H1 (cell line): Measurements from ENCODE around the gene TRAPPC2. TPM values are rescaled to one million over a fixed set of nuclear protein-coding genes. Genes with fewer than 3 reads are reported as not detected.

Experiments used
- CTCF ChIA-PET: fragments of 300-600 bp; sonication (Branson Sonifier 250); formaldehyde crosslinking; loops from one replicate; lab custom pipeline; 2021; ENCODE audit not compliant: partially characterized antibody; lab: Charles Lee
- POLR2A ChIA-PET: fragments of 300-600 bp; sonication (Branson Sonifier 250); formaldehyde crosslinking; loops from one replicate; lab custom pipeline; 2021; ENCODE audit warnings: inconsistent platforms; ENCODE audit not compliant: partially characterized antibody; lab: Charles Lee
- DNase-seq, 2 experiments: peaks; one replicate each; pipeline versions ENCODE4 v3.0.0 to v3.0.0-alpha.2; 2010 to 2022; ENCODE audit warnings: low spot score in 2 of 2, low read depth in 1 of 2, mixed read lengths in 1 of 2
- FAIRE-seq: peaks from 2 replicates; lab custom pipeline; 2011; peaks lifted over from hg19 to GRCh38; lab: Jason Lieb, UNC
- H2AFZ ChIP-seq: 2 replicates; pipeline ENCODE4 v1.8.1; 2012; ENCODE audit warnings: low read length, inconsistent platforms
- H2AK5ac ChIP-seq: 2 replicates; pipeline ENCODE4 v1.6.1; 2013; ENCODE audit warnings: low read depth, low read length
- H2BK120ac ChIP-seq: replicated peaks from 2 replicates; pipeline ENCODE3; 2013; ENCODE audit warnings: low read depth, low read length, inconsistent platforms
- H2BK12ac ChIP-seq: 2 replicates; pipeline ENCODE4 v1.6.1; 2013; ENCODE audit warnings: low read depth, low read length
- H2BK15ac ChIP-seq: 2 replicates; pipeline ENCODE4 v1.6.1; 2013; ENCODE audit warnings: low read length
- H2BK20ac ChIP-seq: 2 replicates; pipeline ENCODE4 v1.6.1; 2013; ENCODE audit warnings: low read length
- H2BK5ac ChIP-seq: 2 replicates; pipeline ENCODE4 v1.6.1; 2013; ENCODE audit warnings: low read depth, low read length
- H3K14ac ChIP-seq: 2 replicates; pipeline ENCODE4 v1.6.1; 2013; ENCODE audit warnings: inconsistent platforms; ENCODE audit not compliant: insufficient read length
- H3K18ac ChIP-seq: 2 replicates; pipeline ENCODE4 v1.6.1; 2013; ENCODE audit warnings: low read length; ENCODE audit errors: extremely low read depth
- H3K23ac ChIP-seq: 2 replicates; pipeline ENCODE4 v1.6.1; 2013; ENCODE audit warnings: inconsistent platforms; ENCODE audit not compliant: insufficient read length
- H3K23me2 ChIP-seq: 2 replicates; pipeline ENCODE4 v1.6.1; 2013; ENCODE audit warnings: low read depth, low read length
- H3K27ac ChIP-seq: 2 replicates; pipeline ENCODE4 v1.6.1; 2011; ENCODE audit warnings: low read depth, low read length, inconsistent platforms
- H3K27me3 ChIP-seq, 4 experiments: replicated peaks in 1 of 4; 1 replicate in 1 of 4; 2 replicates in 3 of 4; pipeline versions ENCODE4 v1.6.1 to v1.8.1; 2011 to 2013; ENCODE audit warnings: low read length in 3 of 4, mild to moderate bottlenecking in 3 of 4, inconsistent platforms in 2 of 4, mixed read lengths in 2 of 4, moderate library complexity in 1 of 4; ENCODE audit not compliant: control insufficient read depth in 3 of 4, insufficient read depth in 3 of 4; ENCODE audit errors: extremely low read depth in 1 of 4
- H3K36me3 ChIP-seq, 4 experiments: 2 replicates each; pipeline versions ENCODE4 v1.6.1 to v1.8.1; 2011 to 2013; ENCODE audit warnings: mild to moderate bottlenecking in 4 of 4, low read length in 3 of 4, moderate library complexity in 2 of 4, control low read depth in 1 of 4, inconsistent platforms in 1 of 4; ENCODE audit not compliant: insufficient read depth in 4 of 4, control insufficient read depth in 2 of 4
- H3K4ac ChIP-seq: replicated peaks from 2 replicates; pipeline ENCODE3; 2013; ENCODE audit warnings: low read length, low read depth, mixed read lengths, inconsistent platforms; ENCODE audit not compliant: insufficient read length
- H3K4me1 ChIP-seq, 4 experiments: replicated peaks in 1 of 4; 1 replicate in 1 of 4; 2 replicates in 3 of 4; pipeline versions ENCODE4 v1.6.1 to v1.8.1; 2011 to 2013; ENCODE audit warnings: low read length in 3 of 4, inconsistent platforms in 2 of 4, mixed read lengths in 1 of 4; ENCODE audit not compliant: insufficient read depth in 4 of 4, control insufficient read depth in 3 of 4
- H3K4me2 ChIP-seq, 2 experiments: 2 replicates each; pipeline versions ENCODE4 v1.6.1 to v1.8.1; 2011 to 2013; ENCODE audit warnings: low read depth in 2 of 2, low read length in 2 of 2, control low read depth in 1 of 2, inconsistent platforms in 1 of 2, mild to moderate bottlenecking in 1 of 2; ENCODE audit not compliant: insufficient read depth in 1 of 2
- H3K4me3 ChIP-seq, 4 experiments: fragments of 200-600, 300-600 bp in 1 of 4; sonication (generic), shearing (Covaris generic), sonication (Bioruptor Twin) in 1 of 4; 2 replicates each; pipeline versions ENCODE4 v1.5.1 to v1.8.1; 2011 to 2016; ENCODE audit warnings: low read length in 4 of 4, low read depth in 3 of 4, control low read depth in 2 of 4, inconsistent platforms in 2 of 4, mild to moderate bottlenecking in 2 of 4, mixed read lengths in 1 of 4, moderate library complexity in 1 of 4; ENCODE audit not compliant: insufficient read depth in 2 of 4; ENCODE audit errors: extremely low read depth in 1 of 4
- H3K56ac ChIP-seq: replicated peaks from 2 replicates; pipeline ENCODE3; 2013; ENCODE audit warnings: low read depth, mild to moderate bottlenecking, mixed read lengths, low read length, inconsistent platforms; ENCODE audit not compliant: insufficient read length
- H3K79me1 ChIP-seq: 2 replicates; pipeline ENCODE4 v1.6.1; 2013; ENCODE audit warnings: low read depth, low read length, control low read depth
- H3K79me2 ChIP-seq, 2 experiments: 2 replicates each; pipeline versions ENCODE4 v1.6.1 to v1.8.1; 2012 to 2013; ENCODE audit warnings: low read length in 2 of 2, mild to moderate bottlenecking in 2 of 2, inconsistent platforms in 1 of 2; ENCODE audit not compliant: insufficient read depth in 2 of 2, control insufficient read depth in 1 of 2
- H3K9ac ChIP-seq, 4 experiments: replicated peaks in 1 of 4; 1 replicate in 1 of 4; 2 replicates in 3 of 4; pipeline versions ENCODE4 v1.6.1 to v1.8.1; 2011 to 2013; ENCODE audit warnings: low read depth in 3 of 4, low read length in 3 of 4, control low read depth in 2 of 4, mild to moderate bottlenecking in 2 of 4, moderate library complexity in 2 of 4, inconsistent platforms in 1 of 4; ENCODE audit errors: extremely low read depth in 1 of 4
- H3K9me3 ChIP-seq, 2 experiments: 2 replicates each; pipeline versions ENCODE4 v1.6.1 to v1.8.1; 2012 to 2013; ENCODE audit warnings: mild to moderate bottlenecking in 2 of 2, moderate library complexity in 2 of 2, control low read depth in 1 of 2, inconsistent platforms in 1 of 2, low read depth in 1 of 2, low read length in 1 of 2, mixed read lengths in 1 of 2; ENCODE audit not compliant: insufficient read depth in 2 of 2
- H4K20me1 ChIP-seq, 2 experiments: replicated peaks in 1 of 2; 2 replicates each; pipeline versions ENCODE3 to v1.8.1; 2011 to 2013; ENCODE audit warnings: inconsistent platforms in 2 of 2, low read length in 2 of 2, mild to moderate bottlenecking in 1 of 2; ENCODE audit not compliant: insufficient read depth in 2 of 2, control insufficient read depth in 1 of 2
- H4K5ac ChIP-seq: 2 replicates; pipeline ENCODE4 v1.6.1; 2013; ENCODE audit warnings: low read length, low read depth, mixed read lengths, inconsistent platforms; ENCODE audit not compliant: insufficient read length
- H4K8ac ChIP-seq: 2 replicates; pipeline ENCODE4 v1.8.0; 2013; ENCODE audit warnings: mild to moderate bottlenecking, moderate library complexity, low read length, inconsistent platforms; ENCODE audit not compliant: insufficient read depth; ENCODE audit errors: extremely low read depth
- H4K91ac ChIP-seq: replicated peaks from 2 replicates; pipeline ENCODE3; 2013; ENCODE audit warnings: low read length, mixed read lengths, inconsistent platforms; ENCODE audit not compliant: insufficient read length
- HDAC2 ChIP-seq, 2 experiments: fragments of 300-600 bp in 1 of 2; sonication (generic) in 1 of 2; IDR thresholded peaks; 2 replicates each; pipeline ENCODE4 v1.6.1; 2011 to 2012; ENCODE audit warnings: low read depth in 2 of 2, low read length in 2 of 2, mild to moderate bottlenecking in 2 of 2, moderate library complexity in 2 of 2, borderline replicate concordance in 1 of 2, inconsistent platforms in 1 of 2
- POU5F1 ChIP-seq: IDR thresholded peaks from 2 replicates; pipeline ENCODE4 v1.6.1; 2011; ENCODE audit warnings: low read depth, mild to moderate bottlenecking, low read length, moderate library complexity
- WGBS, 2 experiments: shearing (Covaris generic) in 1 of 2; methylation state at CpG; one replicate each; pipeline versions ENCODE4 v1.1.6 to v1.1.7; 2013 to 2015; ENCODE audit warnings: low lambda C conversion rate in 2 of 2, mixed read lengths in 2 of 2, inconsistent platforms in 1 of 2, low coverage in 1 of 2, missing lambda C conversion rate in 1 of 2; ENCODE audit not compliant: insufficient replicate concordance in 2 of 2, insufficient coverage in 1 of 2, insufficient read length in 1 of 2; ENCODE audit errors: extremely low coverage in 1 of 2, missing lambda C conversion rate in 1 of 2; 5-methylcytosine and 5-hydroxymethylcytosine counted together
- polyA plus RNA-seq, 7 experiments: library from polyadenylated mRNA; depleted of rRNA in 3 of 7; stranded (reverse) in 5 of 7; unstranded in 2 of 7; fragments of >200 nt in 5 of 7; fragments of 200-250 nt in 2 of 7; gene quantifications; 1 replicate in 5 of 7; 2 replicates in 1 of 7; 4 replicates in 1 of 7; pipeline versions ENCODE4 v1.2.1 to v1.2.3, GENCODE V29; 2011 to 2013; ENCODE audit warnings: missing spikeins in 2 of 7, mixed read lengths in 2 of 7
- total RNA-seq: library from RNA; stranded (reverse); fragmentation: NEBNext Ultra II Directional; extraction: Animal tissue kit (Norgen Biotek cat#: 25700); gene quantifications from 2 replicates; pipeline ENCODE4 v1.2.1, GENCODE V29; 2021

TRAPPC2 gene
- total and polyA plus RNA-seq, 2 of the 8 experiments (the other 6 are each of a cell fraction or from before 2014, with no cell fraction given): 6.7 to 10.8 TPM

DNA sequence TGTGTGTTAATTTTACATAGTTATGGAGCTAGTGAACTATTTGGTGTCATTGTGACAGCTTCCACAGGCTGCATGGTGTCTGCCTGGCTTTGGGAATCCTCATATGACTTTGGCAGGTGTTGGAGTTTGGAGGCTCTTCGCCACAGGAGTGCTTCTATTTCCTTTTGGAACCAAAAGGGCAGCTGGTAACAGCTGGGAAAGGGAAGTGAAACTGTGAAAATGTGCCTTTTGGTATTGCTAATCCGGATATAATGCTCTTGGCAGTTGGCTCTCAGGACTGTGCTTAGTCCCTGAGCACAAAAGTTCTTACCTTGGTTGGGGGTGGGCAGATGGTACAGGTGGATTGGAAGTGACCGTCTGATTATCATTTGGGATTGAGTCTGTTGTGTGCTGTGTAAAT lies 18.2 kb upstream of the TRAPPC2 start:
- peaks cover 0 to 2% of the 10 kb centered on the region in 2 experiments for H4K20me1 ChIP-seq
- no peaks in the 10 kb centered on the region for H3K23me2 ChIP-seq
- H4K91ac ChIP-seq: no peak overlapping the region
- no peaks in the 10 kb centered on the region for H3K27me3 ChIP-seq
- TF ChIP-seq HDAC2 (IDR thresholded peaks at IDR 0.05; ENCODE audit: borderline replicate concordance in 1 of 2, low read depth in 2 of 2, low read length in 2 of 2) (no peak), POU5F1 (no peak)
- H3K27ac ChIP-seq: no peak overlapping the region
- no peak overlapping the region for H2AK5ac ChIP-seq
- no peak overlapping the region for H3K23ac ChIP-seq
- H3K79me2 ChIP-seq: no peaks in the 10 kb centered on the region
- H3K9me3 ChIP-seq: no peaks in the 10 kb centered on the region
- no peak overlapping the region for H2BK20ac ChIP-seq
- H3K56ac ChIP-seq: no peak overlapping the region
- peaks cover 0 to 2% (median 0%) of the 10 kb centered on the region in 4 experiments; a peak in 1 of 7 replicates for H3K4me1 ChIP-seq
- no peak overlapping the region for H3K4me3 ChIP-seq
- H3K14ac ChIP-seq: no peak overlapping the region
- H3K4ac ChIP-seq: no peak overlapping the region
- H2BK15ac ChIP-seq: no peak overlapping the region
- H3K9ac ChIP-seq: no peak overlapping the region
- H4K5ac ChIP-seq: no peak overlapping the region
- POLR2A ChIA-PET: no interaction called here
- no peaks in the 10 kb centered on the region for H3K79me1 ChIP-seq
- FAIRE-seq (no peak), DNase-seq (no peak)
- no peak overlapping the region for H2BK12ac ChIP-seq
- no peak overlapping the region for H2BK5ac ChIP-seq
- CTCF ChIA-PET: interaction anchor here (0.5 to 1.2 kb wide), 4 partner anchors 12 to 285 kb away, joined by 3 to 4 read pairs (median 3); no protein-coding TSS in a partner anchor
- H3K4me2 ChIP-seq: no peak overlapping the region
- no peak overlapping the region for H2BK120ac ChIP-seq
- H2AFZ ChIP-seq: no peak overlapping the region
- H3K36me3 ChIP-seq: peaks cover 0 to 53% (median 9%) of the 10 kb centered on the region in 4 experiments; a peak in 6 of 8 replicates
- H4K8ac ChIP-seq: no peak overlapping the region
- no peak overlapping the region for H3K18ac ChIP-seq
- WGBS, 2 experiments: 91% methylated on average over 3 of the region's 3 CpGs; no CpG with 5 or more reads in 1 of the 2 experiments
